ENCODE measurements around the gene CRIP1.

CRIP1 gene

GRCh38 chr14:105519946-105520698, 33.4 kb downstream of the CRIP1 start:
- FAIRE-seq = no peak

- no peak for FAIRE-seq
Observed at GRCh38 chr14:105525326-105525725, 38.6 kb downstream of the CRIP1 start.

- no peak for FAIRE-seq
Observed at GRCh38 chr14:105525861-105526775, 39.4 kb downstream of the CRIP1 start, which contains the start of gene TMEM121. TMEM121 (plus strand) TSS chr14:105526583; CDS start chr14:105528835, 2,252 bp downstream.

GRCh38 chr14:105526776-105527380, 40.2 kb downstream of the CRIP1 start:
- no peak for FAIRE-seq

GRCh38 chr14:105527381-105527825, 40.7 kb downstream of the CRIP1 start:
- no peak for FAIRE-seq

- no peak for FAIRE-seq
Observed at GRCh38 chr14:105527826-105528585, 41.3 kb downstream of the CRIP1 start.

- no peak for FAIRE-seq
Observed at GRCh38 chr14:105528586-105529318, 42.1 kb downstream of the CRIP1 start.

GRCh38 chr14:105529319-105529568, 42.6 kb downstream of the CRIP1 start:
- no peak for FAIRE-seq

GRCh38 chr14:105529569-105530284, 43.0 kb downstream of the CRIP1 start:
- FAIRE-seq = no peak

GRCh38 chr14:105530285-105531087, 43.8 kb downstream of the CRIP1 start:
- no peak for FAIRE-seq

- FAIRE-seq = no peak
Observed at GRCh38 chr14:105531088-105531893, 44.6 kb downstream of the CRIP1 start.

GRCh38 chr14:105531894-105532623, 45.4 kb downstream of the CRIP1 start:
- no peak for FAIRE-seq

GRCh38 chr14:105532735-105533141, 46.1 kb downstream of the CRIP1 start:
- no peak for FAIRE-seq

GRCh38 chr14:105533391-105533790, 46.7 kb downstream of the CRIP1 start:
- no peak for FAIRE-seq

GRCh38 chr14:105533811-105534498, 47.3 kb downstream of the CRIP1 start:
- FAIRE-seq = no peak

GRCh38 chr14:105534586-105534985, 47.9 kb downstream of the CRIP1 start:
- FAIRE-seq = no peak

GRCh38 chr14:105536051-105536450, 49.4 kb downstream of the CRIP1 start:
- FAIRE-seq = no peak
